Measurements from ENCODE around the gene CENPW. TPM values are rescaled to one million over a fixed set of nuclear protein-coding genes. Genes with fewer than 3 reads are reported as not detected.

Gene CENPW
- total and polyA plus RNA-seq, 2 of the 4 experiments (the other 2 are of a cell fraction): 8.2 to 19.3 TPM

- Histone ChIP-seq H2AK9ac (replicated peaks; ENCODE audit: low read depth, low read length, poor library complexity) (no peak overlapping the region), H3K27ac (ENCODE audit: insufficient read depth, low read length) (no peak overlapping the region), H4K91ac (ENCODE audit: insufficient read depth, low read depth, low read length) (no peak overlapping the region), H3K9ac (ENCODE audit: low read depth, low read length) (no peak overlapping the region), H2BK15ac (ENCODE audit: low read depth, low read length) (no peak overlapping the region), H4K20me1 (ENCODE audit: insufficient read depth, low read length) (no peaks in the 10 kb centered on the region), H3K4me3 (ENCODE audit: insufficient read depth, low read depth, low read length) (no peak overlapping the region), H3K27me3 (ENCODE audit: control insufficient read depth, insufficient read depth, low read length) (no peaks in the 10 kb centered on the region), H2BK20ac (ENCODE audit: low read depth, low read length) (no peak overlapping the region), H3K9me3 (ENCODE audit: control insufficient read depth, insufficient read depth, low read length) (no peaks in the 10 kb centered on the region), H3K9me1 (ENCODE audit: insufficient read depth, low read length) (no peaks in the 10 kb centered on the region), H3K56ac (ENCODE audit: extremely low read depth, insufficient read depth, low read length) (no peak overlapping the region), H3K4me1 (ENCODE audit: control insufficient read depth, insufficient read depth, low read length) (no peaks in the 10 kb centered on the region), H3K23ac (ENCODE audit: low read depth, low read length) (no peak overlapping the region), H3K4ac (ENCODE audit: low read depth, low read length) (no peak overlapping the region), H3K36me3 (ENCODE audit: control insufficient read depth, insufficient read depth, low read length) (no peaks in the 10 kb centered on the region), H2BK5ac (ENCODE audit: low read depth, low read length, poor library complexity, severe bottlenecking) (no peak overlapping the region), H3K4me2 (ENCODE audit: low read depth, low read length) (no peak overlapping the region), H3K79me1 (ENCODE audit: low read depth in 1 of 2, low read length in 2 of 2) (no peaks in the 10 kb centered on the region), H2AFZ (replicated peaks; ENCODE audit: low read length, poor library complexity) (no peak overlapping the region), H3K18ac (ENCODE audit: low read depth, low read length) (no peak overlapping the region), H4K8ac (ENCODE audit: low read depth in 2 of 2, low read length in 2 of 2) (no peak overlapping the region), H3K14ac (replicated peaks; ENCODE audit: low read depth, low read length) (no peak overlapping the region), H2AK5ac (ENCODE audit: low read depth, low read length) (no peak overlapping the region), H4K5ac (ENCODE audit: low read depth, low read length) (no peak overlapping the region), H2BK120ac (ENCODE audit: low read depth, low read length) (no peak overlapping the region)
- in situ Hi-C loops (cut with MboI; ENCODE audit: low sequenced_read_pairs) (no loop called here), dilution Hi-C loops (cut with HindIII; ENCODE audit: low sequenced_read_pairs, unreplicated experiment) (no loop called here), intact Hi-C loops (cut with micrococcal nuclease) (no loop called here)
- ATAC-seq (ENCODE audit: low read depth) (no peak), DNase-seq (no peak)
- no TSS peak for BruUV-seq (replicated peaks)
- TF ChIP-seq BHLHE40 (IDR thresholded peaks at IDR 0.05; ENCODE audit: low read depth, low read length) (no peak), USF2 (IDR thresholded peaks at IDR 0.05; ENCODE audit: low read depth, low read length) (no peak), RFX5 (IDR thresholded peaks at IDR 0.05; ENCODE audit: low read depth, low read length) (no peak), SMC3 (IDR thresholded peaks at IDR 0.05; ENCODE audit: low read depth, low read length) (no peak), CEBPB (IDR thresholded peaks at IDR 0.05; ENCODE audit: low read depth, low read length) (no peak), MXI1 (IDR thresholded peaks at IDR 0.05; ENCODE audit: borderline replicate concordance, low read depth, low read length) (no peak), RCOR1 (IDR thresholded peaks at IDR 0.05; ENCODE audit: insufficient replicate concordance, low read length) (no peak), NFE2L2 (IDR thresholded peaks at IDR 0.05; ENCODE audit: low read depth, low read length) (no peak), CTCF (conservative IDR thresholded peaks at IDR 0.05; ENCODE audit: low read depth, low read length) (no peak)
- ChIA-PET CTCF (no interaction called here), POLR2A (ENCODE audit: unreplicated experiment) (no interaction called here)
Measured at GRCh38 chr6:126302191-126302590, 37.7 kb upstream of the CENPW start.

All from IMR-90 (cell line).